GM12872 (cell line): ENCODE results near the gene PAFAH2.

Experiments
- CTCF ChIP-seq: IDR thresholded peaks from 3 replicates; pipeline ENCODE4 v1.5.1; 2011; ENCODE audit warnings: low read depth, mild to moderate bottlenecking, low read length, moderate library complexity; ENCODE audit not compliant: insufficient read depth

Gene PAFAH2

DNA sequence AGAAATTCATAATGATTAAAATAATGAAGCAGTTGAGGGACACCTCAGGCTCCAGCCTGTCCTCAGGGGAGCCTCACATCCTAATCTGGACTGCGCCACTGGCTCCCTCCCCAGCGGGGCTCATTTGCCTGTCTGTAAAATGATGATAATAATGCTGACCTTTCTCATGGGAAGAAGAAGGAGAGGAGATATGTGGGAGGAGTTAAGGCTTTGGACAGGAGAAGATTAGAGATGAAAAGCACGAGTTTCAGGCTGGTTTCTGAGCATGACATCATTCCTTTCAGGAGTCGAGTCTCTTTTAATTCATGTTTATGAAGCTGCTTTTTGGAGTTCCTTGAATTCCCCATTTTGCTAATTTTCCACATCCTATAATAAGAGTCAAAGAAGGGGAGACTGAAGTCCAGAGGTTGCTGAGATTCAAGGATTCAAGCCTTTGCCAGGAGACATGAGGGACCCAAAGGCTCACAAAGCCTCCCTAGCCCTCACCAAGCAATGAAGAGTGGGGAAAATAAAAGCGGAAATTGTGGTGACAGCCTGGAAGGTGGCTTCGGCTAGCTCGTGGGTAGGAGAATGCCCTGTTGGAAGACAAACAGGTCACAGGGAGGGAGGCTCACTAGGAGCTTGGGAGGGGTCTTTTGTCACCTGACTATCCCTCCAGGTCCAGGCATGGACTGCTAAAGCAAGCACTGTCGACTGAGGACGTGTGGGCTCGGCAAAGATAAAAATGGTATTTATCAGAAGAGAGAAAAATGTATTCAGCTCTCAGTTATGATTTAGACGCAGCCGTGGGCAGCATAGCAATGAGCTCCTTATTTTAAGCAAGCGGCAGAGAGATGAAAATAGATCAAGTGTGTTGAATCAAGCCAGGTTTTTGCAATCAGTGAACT, 64.1 kb downstream of the PAFAH2 start:
- TF ChIP-seq CTCF: no peak

- no peak for TF ChIP-seq CTCF
Observed at GRCh38 chr1:25932321-25932720, 65.5 kb downstream of the PAFAH2 start.

DNA sequence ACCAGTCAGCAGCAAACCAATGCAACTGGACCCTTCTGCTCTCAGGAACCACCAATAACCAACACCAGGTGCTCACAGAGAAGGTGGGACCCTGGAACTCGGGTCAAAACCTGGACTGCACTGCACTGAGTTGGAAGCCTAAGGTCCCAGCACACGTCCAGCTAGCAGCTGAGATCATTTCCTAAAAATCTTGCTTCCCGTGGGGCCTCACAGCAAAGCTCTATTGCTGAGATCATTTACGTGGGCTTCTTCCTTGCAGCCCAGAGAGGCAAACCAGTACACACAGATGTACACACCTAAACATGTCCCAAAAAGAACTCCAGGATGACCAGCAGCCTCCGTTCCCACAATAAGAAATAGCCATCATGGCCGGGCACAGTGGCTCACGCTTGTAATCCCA, 68.8 kb downstream of the PAFAH2 start:
- TF ChIP-seq CTCF: no peak

GRCh38 chr1:25927521-25928265, 70.2 kb downstream of the PAFAH2 start:
- no peak for TF ChIP-seq CTCF

GRCh38 chr1:25926731-25927496, 70.9 kb downstream of the PAFAH2 start:
- no peak for TF ChIP-seq CTCF

- no peak for TF ChIP-seq CTCF
Observed at GRCh38 chr1:25924454-25924853, 73.4 kb downstream of the PAFAH2 start.
